ENCODE measurements around the gene RBM15B.

The RBM15B gene

DNA sequence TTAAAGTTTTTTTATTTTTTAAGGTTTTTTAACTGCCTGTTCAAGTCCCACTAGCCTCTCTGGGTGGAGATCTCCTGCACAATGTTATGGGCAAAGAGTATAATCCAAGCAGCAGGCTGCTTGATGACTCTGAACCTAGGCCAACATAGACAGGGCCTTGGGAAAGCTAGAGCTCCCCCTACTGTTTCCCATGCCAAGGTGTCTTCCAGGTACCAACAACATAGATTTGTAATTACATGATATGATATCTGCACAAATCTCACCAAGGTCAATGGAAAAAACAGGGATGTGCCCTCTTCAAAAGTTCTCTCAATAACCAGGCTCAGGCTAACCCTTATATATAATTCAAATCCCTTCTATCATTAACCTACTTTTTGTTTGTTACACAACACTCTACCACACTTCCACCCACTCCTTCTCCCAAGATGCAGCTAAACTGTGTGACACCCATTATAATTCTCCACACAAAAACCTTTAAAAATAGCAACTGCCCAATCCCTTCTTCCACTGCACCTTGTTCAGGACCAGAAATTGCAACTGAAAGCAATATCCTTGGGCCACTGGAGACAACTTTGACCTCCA, 43.8 kb downstream of the RBM15B start:
- TF ChIP-seq, protein P1, sequence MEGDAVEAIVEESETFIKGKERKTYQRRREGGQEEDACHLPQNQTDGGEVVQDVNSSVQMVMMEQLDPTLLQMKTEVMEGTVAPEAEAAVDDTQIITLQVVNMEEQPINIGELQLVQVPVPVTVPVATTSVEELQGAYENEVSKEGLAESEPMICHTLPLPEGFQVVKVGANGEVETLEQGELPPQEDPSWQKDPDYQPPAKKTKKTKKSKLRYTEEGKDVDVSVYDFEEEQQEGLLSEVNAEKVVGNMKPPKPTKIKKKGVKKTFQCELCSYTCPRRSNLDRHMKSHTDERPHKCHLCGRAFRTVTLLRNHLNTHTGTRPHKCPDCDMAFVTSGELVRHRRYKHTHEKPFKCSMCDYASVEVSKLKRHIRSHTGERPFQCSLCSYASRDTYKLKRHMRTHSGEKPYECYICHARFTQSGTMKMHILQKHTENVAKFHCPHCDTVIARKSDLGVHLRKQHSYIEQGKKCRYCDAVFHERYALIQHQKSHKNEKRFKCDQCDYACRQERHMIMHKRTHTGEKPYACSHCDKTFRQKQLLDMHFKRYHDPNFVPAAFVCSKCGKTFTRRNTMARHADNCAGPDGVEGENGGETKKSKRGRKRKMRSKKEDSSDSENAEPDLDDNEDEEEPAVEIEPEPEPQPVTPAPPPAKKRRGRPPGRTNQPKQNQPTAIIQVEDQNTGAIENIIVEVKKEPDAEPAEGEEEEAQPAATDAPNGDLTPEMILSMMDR (IDR thresholded peaks at IDR 0.05; ENCODE audit: low read depth, low read length): peak; percentile 60
- no peak overlapping the region for H3K4me3 ChIP-seq (ENCODE audit: low read depth, low read length)

DNA sequence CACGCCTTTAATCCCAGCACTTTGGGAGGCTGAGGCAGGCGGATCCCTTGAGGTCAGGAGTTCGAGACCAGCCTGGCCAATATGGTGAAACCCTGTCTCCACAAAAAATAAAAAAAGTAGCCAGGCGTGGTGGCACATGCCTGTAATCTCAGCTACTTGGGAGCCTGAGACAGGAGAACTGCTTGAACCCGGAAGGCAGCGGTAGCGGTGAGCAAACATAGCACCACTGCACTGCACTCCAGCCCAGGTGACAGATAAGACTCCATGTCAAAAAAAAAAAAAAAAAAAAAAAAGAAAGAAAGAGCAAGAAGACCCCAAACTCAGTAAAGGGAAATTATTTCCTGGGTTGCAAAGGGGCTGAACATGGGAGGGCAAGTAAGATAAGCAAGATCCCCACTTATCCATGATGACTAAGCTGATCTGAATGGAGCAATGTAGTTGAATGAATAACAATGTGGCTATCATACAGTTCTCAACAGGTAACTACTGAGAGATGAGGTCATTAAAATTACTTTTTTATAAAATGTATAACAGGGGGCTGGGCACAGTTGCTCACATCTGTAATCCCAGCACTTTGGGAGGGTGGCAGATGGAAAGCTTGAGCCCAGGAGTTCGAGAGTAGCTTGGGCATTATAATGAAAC, 46.0 kb downstream of the RBM15B start:
- H3K4me3 ChIP-seq (ENCODE audit: low read depth, low read length): no peak overlapping the region
- TF ChIP-seq, protein P1 (IDR thresholded peaks at IDR 0.05; ENCODE audit: low read depth, low read length): no peak

DNA sequence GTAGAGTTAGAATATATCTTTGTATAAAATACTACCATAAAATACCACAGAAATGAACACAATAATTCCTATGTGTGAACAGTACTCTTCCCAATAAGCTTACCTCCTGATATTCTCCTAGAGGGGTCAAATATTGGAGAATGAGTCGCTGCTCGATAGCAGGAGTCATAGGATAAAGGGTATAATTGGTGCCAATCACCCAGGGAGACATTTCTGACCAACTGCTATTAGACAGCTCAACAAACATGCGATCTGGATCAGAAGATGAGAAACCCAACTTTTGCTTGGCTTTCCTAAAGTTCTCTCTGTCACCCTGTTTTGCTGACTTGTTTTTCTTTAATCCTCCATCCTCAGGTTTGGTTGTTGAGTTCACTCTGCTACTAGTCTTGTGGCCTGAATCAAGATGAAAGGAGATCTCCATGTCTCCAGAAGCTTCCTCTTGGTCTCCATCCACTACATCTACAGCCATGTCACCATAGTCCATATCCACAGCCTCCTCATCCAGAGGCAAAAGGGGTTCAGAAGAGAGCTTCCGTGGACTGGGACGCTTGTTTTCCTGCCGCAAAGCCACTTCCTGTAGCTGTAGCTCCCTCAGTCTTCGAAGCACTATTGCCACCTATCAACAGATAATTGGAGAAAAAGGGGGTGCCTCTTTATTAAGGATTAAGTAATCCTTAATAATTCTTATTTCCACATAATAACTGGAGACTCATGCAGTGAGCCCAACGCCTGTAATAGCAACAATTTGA, 50.4 kb downstream of the RBM15B start:
- no peak overlapping the region for H3K4me3 ChIP-seq (ENCODE audit: low read depth, low read length)
- TF ChIP-seq, protein P1 (IDR thresholded peaks at IDR 0.05; ENCODE audit: low read depth, low read length): no peak

DNA sequence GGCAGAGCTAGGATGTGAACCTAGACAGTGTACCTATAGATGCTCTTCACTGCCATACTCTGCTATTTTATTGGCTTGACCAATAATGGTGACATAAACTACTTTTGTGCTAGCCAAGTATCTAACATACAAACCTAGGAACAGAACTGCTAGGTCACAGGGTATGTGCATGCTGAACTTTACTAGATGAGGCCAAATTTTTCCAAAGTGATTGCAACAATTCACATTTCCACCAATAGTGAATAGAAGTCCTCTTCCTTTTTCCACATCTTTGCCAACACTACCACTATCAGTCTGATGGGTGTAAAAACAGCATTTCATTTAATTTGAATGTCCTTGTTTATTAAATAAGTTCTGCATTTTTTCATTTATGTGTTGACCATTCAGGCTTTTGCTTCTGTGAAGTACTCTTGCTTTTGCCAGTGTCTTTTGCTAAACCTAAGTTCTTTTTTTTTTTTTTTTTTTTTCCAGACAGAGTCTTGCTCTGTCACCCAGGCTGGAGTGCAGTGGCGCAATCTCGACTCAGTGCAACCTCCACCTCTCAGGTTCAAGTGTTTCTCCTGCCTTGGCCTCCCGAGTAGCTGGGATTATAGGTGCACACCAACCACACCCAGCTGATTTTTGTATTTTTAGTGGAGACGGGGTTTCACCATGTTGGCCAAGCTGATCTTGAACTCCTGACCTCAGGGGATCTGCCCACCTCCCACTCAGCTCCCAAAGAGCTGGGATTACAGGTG, 54.6 kb downstream of the RBM15B start:
- no peak overlapping the region for H3K4me3 ChIP-seq (ENCODE audit: low read depth, low read length)
- TF ChIP-seq, protein P1 (IDR thresholded peaks at IDR 0.05; ENCODE audit: low read depth, low read length): no peak

All from WI38 (cell line).